ENCODE data around the gene B3GNT7. TPM values are rescaled to one million over a fixed set of nuclear protein-coding genes. Genes with fewer than 3 reads are reported as not detected.

The B3GNT7 gene
- total RNA-seq, 1 donor from 2014 or later = 80.0 TPM

- ATAC-seq = no peak
- Histone ChIP-seq H3K4me3 (no peak overlapping the region), H3K27ac (no peak overlapping the region), H3K4me1 (peaks cover 13% of the 10 kb centered on the region), H3K36me3 (no peaks in the 10 kb centered on the region), H3K9me3 (peaks cover 4% of the 10 kb centered on the region), H3K27me3 (ENCODE audit: low read depth) (peaks cover 12% of the 10 kb centered on the region)
- intact Hi-C loops (cut with DNase I) = no loop called here
- DNase-seq = no peak
- no peak for TF ChIP-seq CTCF (IDR thresholded peaks at IDR 0.05)
These were observed 17.9 kb downstream of the B3GNT7 start for GRCh38 chr2:231413456-231413855.

GRCh38 chr2:231413921-231414476 lies 18.5 kb downstream of the B3GNT7 start:
- Histone ChIP-seq H3K27me3 (ENCODE audit: low read depth) (peaks cover 15% of the 10 kb centered on the region), H3K36me3 (no peaks in the 10 kb centered on the region), H3K9me3 (peaks cover 4% of the 10 kb centered on the region), H3K4me1 (peaks cover 13% of the 10 kb centered on the region), H3K27ac (no peak overlapping the region), H3K4me3 (no peak overlapping the region)
- intact Hi-C loops (cut with DNase I) = no loop called here
- DNase-seq (no peak), ATAC-seq (no peak)
- no peak for TF ChIP-seq CTCF (IDR thresholded peaks at IDR 0.05)

GRCh38 chr2:231415029-231415428 lies 19.5 kb downstream of the B3GNT7 start:
- Histone ChIP-seq H3K36me3 (no peaks in the 10 kb centered on the region), H3K27ac (no peak overlapping the region), H3K27me3 (ENCODE audit: low read depth) (peaks cover 15% of the 10 kb centered on the region), H3K4me1 (peaks cover 13% of the 10 kb centered on the region), H3K9me3 (peaks cover 4% of the 10 kb centered on the region), H3K4me3 (no peak overlapping the region)
- ATAC-seq (no peak), DNase-seq (no peak)
- intact Hi-C loops (cut with DNase I) = no loop called here
- TF ChIP-seq CTCF (IDR thresholded peaks at IDR 0.05) = no peak

GRCh38 chr2:231418820-231419640 lies 23.5 kb downstream of the B3GNT7 start:
- intact Hi-C loops (cut with DNase I) = no loop called here
- no peak for DNase-seq

GRCh38 chr2:231421051-231421580 lies 25.6 kb downstream of the B3GNT7 start:
- intact Hi-C loops (cut with DNase I) = no loop called here
- no peak for TF ChIP-seq CTCF (IDR thresholded peaks at IDR 0.05)
- ATAC-seq (no peak), DNase-seq (no peak)
- no peaks in the 10 kb centered on the region for H3K4me1 ChIP-seq
- no peak overlapping the region for H3K4me3 ChIP-seq
- H3K9me3 ChIP-seq = no peaks in the 10 kb centered on the region
- H3K36me3 ChIP-seq = no peaks in the 10 kb centered on the region
- no peak overlapping the region for H3K27ac ChIP-seq
- H3K27me3 ChIP-seq (ENCODE audit: low read depth) = peaks cover 10% of the 10 kb centered on the region

More at GRCh38 chr2:231418820-231419640, 23.5 kb downstream of the B3GNT7 start:
- ATAC-seq = peak in 1 of 2 donors; percentile 15
- TF ChIP-seq CTCF (IDR thresholded peaks at IDR 0.05) = no peak
- H3K9me3 ChIP-seq = no peaks in the 10 kb centered on the region
- no peak overlapping the region for H3K4me3 ChIP-seq
- H3K4me1 ChIP-seq = no peaks in the 10 kb centered on the region
- H3K27ac ChIP-seq = no peak overlapping the region
- peaks cover 10% of the 10 kb centered on the region for H3K27me3 ChIP-seq (ENCODE audit: low read depth)
- H3K36me3 ChIP-seq = no peaks in the 10 kb centered on the region
